ENCODE data around the gene GDF7.

Gene GDF7

GRCh38 chr2:20668871-20669475, 2.0 kb downstream of the GDF7 start:
- TF ChIP-seq REST (IDR thresholded peaks at IDR 0.05; ENCODE audit: low read depth) (no peak), CREB1 (IDR thresholded peaks at IDR 0.05; ENCODE audit: low read depth) (no peak), TCF12 (IDR thresholded peaks at IDR 0.05; ENCODE audit: low read depth) (no peak), USF1 (IDR thresholded peaks at IDR 0.05) (no peak), ZBTB7A (IDR thresholded peaks at IDR 0.05; ENCODE audit: low read depth) (no peak), YY1 (IDR thresholded peaks at IDR 0.05; ENCODE audit: low read depth) (no peak), EGR1 (IDR thresholded peaks at IDR 0.05) (no peak), CEBPB (IDR thresholded peaks at IDR 0.05) (no peak)

- TF ChIP-seq TEAD4 (IDR thresholded peaks at IDR 0.05) (no peak), ZBTB7A (IDR thresholded peaks at IDR 0.05; ENCODE audit: low read depth) (no peak), CREB1 (IDR thresholded peaks at IDR 0.05; ENCODE audit: low read depth) (no peak), RAD21 (IDR thresholded peaks at IDR 0.05; ENCODE audit: low read depth) (no peak), TAF1 (IDR thresholded peaks at IDR 0.05; ENCODE audit: low read depth) (no peak), EGR1 (IDR thresholded peaks at IDR 0.05) (no peak), NFIC (IDR thresholded peaks at IDR 0.05) (no peak), MAX (IDR thresholded peaks at IDR 0.05) (no peak), FOXM1 (IDR thresholded peaks at IDR 0.05; ENCODE audit: borderline replicate concordance, low read depth) (no peak), CEBPB (IDR thresholded peaks at IDR 0.05) (no peak), TCF12 (IDR thresholded peaks at IDR 0.05; ENCODE audit: low read depth) (no peak), REST (IDR thresholded peaks at IDR 0.05; ENCODE audit: low read depth) (no peak), USF1 (IDR thresholded peaks at IDR 0.05) (no peak), EP300 (IDR thresholded peaks at IDR 0.05; ENCODE audit: borderline replicate concordance) (no peak), YY1 (IDR thresholded peaks at IDR 0.05; ENCODE audit: low read depth) (no peak)
Observed at GRCh38 chr2:20669562-20670314, 2.8 kb downstream of the GDF7 start.

- TF ChIP-seq TAF1 (IDR thresholded peaks at IDR 0.05; ENCODE audit: low read depth) (no peak), CEBPB (IDR thresholded peaks at IDR 0.05) (no peak), MAX (IDR thresholded peaks at IDR 0.05) (no peak), REST (IDR thresholded peaks at IDR 0.05; ENCODE audit: low read depth) (no peak), NFIC (IDR thresholded peaks at IDR 0.05) (no peak), FOXM1 (IDR thresholded peaks at IDR 0.05; ENCODE audit: borderline replicate concordance, low read depth) (no peak), YY1 (IDR thresholded peaks at IDR 0.05; ENCODE audit: low read depth) (no peak), RAD21 (IDR thresholded peaks at IDR 0.05; ENCODE audit: low read depth) (no peak), EP300 (IDR thresholded peaks at IDR 0.05; ENCODE audit: borderline replicate concordance) (no peak), TEAD4 (IDR thresholded peaks at IDR 0.05) (no peak)
Observed at GRCh38 chr2:20670315-20671035, 3.5 kb downstream of the GDF7 start.

All from Ishikawa (cell line).